ENCODE results near the gene USF3.

Gene USF3

GRCh38 chr3:113601240-113601639, 95.2 kb downstream of the USF3 start:
- no peak for DNase-seq

- peak; percentile 48 for DNase-seq
Measured at GRCh38 chr3:113600418-113601182, 95.8 kb downstream of the USF3 start.

Data from right forelimb (tissue), 1 donor.